Astrocyte of the spinal cord (primary cell): ENCODE data around the gene MIX23.

ENCODE experiments used
- DNase-seq: peaks from one replicate; pipeline ENCODE4 v3.0.0; 2011; ENCODE audit warnings: low read depth, low spot score
- H3K4me3 ChIP-seq: 2 replicates; pipeline ENCODE4 v1.5.1; 2011; ENCODE audit warnings: low read depth, mild to moderate bottlenecking, low read length, moderate library complexity
- CTCF ChIP-seq: IDR thresholded peaks from 2 replicates; pipeline ENCODE4 v1.5.1; 2012; ENCODE audit warnings: low read depth, mild to moderate bottlenecking, low read length, inconsistent platforms
- in situ Hi-C: cut with HindIII; loops from 2 replicates; pipeline ENCODE4 v1.10.0; 2017; ENCODE audit warnings: low sequenced_read_pairs

Gene MIX23

GRCh38 chr3:122310361-122310760 lies 72.7 kb downstream of the MIX23 start:
- DNase-seq: no peak
- H3K4me3 ChIP-seq: no peak overlapping the region
- in situ Hi-C loops: no loop called here
- TF ChIP-seq CTCF: no peak
